GM12801 (cell line): Measurements from ENCODE around the gene ALMS1.

Source experiments
- TF ChIP-seq, protein P1 (sequence below): IDR thresholded peaks from one replicate; pipeline ENCODE4 v1.5.1; 2011; ENCODE audit warnings: control low read depth; ENCODE audit not compliant: insufficient read length; ENCODE audit errors: extremely low read depth

The ALMS1 gene

DNA sequence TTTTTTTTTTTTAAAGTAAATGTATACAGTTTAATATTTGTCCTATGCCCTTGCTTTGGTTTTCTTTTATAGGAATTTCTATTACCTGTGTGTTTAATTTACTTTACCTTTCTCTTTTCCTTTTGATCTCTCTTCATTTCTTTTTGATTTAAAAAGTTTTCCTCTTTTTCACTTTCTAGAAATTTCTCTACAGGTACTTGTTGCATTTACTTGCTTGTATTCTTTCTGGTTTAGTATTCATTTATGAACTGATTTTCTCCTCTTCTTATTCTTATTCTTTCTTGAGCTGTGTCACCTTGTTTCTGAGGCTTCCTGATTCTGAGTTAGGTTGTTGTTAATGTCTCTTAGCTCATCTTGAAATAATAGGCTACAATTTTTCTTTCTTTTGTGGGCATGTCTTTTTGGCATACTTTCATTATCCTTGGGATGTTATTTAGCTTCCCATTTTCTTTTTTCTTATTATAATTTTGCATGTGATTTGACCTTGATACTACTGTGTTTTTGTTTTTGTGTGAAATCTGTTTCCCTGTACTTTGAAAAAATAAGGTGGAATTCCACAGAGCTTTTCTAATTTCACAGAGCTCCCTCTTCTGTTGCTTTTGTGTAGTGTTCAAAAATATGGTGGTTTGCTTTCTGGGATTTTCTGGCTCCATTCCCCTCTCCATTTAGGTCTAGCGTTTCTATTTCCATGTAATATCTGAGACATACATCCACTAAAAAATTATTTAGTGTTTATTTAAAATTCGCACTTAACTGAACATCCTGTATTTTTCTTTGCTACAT, 25.5 kb upstream of the ALMS1 start:
- TF ChIP-seq, protein P1, sequence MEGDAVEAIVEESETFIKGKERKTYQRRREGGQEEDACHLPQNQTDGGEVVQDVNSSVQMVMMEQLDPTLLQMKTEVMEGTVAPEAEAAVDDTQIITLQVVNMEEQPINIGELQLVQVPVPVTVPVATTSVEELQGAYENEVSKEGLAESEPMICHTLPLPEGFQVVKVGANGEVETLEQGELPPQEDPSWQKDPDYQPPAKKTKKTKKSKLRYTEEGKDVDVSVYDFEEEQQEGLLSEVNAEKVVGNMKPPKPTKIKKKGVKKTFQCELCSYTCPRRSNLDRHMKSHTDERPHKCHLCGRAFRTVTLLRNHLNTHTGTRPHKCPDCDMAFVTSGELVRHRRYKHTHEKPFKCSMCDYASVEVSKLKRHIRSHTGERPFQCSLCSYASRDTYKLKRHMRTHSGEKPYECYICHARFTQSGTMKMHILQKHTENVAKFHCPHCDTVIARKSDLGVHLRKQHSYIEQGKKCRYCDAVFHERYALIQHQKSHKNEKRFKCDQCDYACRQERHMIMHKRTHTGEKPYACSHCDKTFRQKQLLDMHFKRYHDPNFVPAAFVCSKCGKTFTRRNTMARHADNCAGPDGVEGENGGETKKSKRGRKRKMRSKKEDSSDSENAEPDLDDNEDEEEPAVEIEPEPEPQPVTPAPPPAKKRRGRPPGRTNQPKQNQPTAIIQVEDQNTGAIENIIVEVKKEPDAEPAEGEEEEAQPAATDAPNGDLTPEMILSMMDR: no peak

DNA sequence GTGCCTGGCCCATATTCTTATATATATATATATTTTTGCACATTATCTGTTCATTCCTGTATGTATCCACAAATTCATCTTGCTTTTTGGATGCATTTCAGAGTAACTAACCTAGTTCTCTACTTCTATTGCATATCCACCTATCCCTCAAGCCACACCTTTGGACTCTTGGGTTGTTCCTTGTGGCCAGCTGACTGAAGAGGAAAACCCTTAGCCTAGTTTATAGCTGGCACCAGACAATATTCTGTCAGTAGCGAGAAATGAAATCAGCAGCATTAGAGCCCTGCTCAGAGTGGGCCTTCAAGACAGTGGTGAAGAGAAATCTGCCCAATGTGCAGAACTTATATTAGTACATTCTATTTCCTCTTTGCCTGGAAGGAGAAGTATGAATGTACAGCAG, 19.6 kb upstream of the ALMS1 start:
- TF ChIP-seq, protein P1: no peak

DNA sequence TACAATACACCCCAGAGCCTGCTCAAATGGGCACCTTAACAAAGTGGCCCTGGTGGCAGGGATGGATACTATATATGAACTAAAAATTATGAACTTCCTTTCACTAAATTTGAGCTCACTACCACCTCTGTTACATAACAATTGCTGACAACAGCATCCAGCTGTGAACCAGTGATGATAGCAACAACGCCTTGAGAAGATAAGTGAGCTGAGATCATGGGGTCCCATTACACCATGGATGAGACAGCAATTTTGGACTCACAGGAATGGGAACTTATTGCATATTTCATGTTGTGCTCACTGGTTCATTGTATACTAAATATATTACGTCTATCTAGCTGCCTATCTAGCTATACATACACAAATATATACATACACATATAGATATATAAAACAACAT, 16.9 kb upstream of the ALMS1 start:
- TF ChIP-seq, protein P1: no peak

DNA sequence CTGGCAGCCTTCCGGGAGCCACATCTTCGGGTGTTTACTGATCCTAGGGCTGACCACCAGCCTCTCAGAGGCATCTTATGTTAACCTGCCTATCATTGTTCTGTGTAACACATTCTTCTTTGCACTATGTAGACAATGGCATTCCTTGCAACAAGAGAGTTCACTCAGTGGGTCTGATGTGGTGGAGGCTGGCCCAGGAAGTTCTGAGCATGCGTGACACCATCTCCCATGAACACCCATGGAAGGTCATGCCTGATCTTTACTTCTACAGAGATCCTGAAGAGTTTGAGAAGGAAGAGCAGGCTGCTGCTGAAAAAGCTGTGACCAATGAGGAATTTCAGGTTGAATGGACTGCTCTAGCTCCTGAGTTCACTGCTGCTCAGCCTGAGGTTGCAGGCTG, 15.3 kb upstream of the ALMS1 start:
- TF ChIP-seq, protein P1: no peak

DNA sequence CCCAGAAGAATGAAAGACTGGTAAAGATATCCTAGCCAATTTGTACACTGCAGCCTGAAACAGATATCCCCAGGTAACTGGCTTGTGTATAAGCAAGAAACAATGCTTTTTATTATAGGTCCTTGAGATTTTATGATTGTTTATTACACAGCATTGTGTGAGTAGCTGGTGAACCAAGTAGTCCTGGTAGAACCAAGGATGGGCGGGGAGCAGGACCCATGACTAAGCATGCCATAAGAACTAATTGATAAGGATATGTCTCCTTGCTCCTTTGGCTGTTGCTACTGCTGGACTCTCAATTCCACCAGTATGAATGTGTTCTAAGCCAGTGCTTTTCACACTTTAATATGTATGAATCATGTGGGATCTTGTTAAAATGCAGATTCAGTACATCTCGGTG, 12.3 kb upstream of the ALMS1 start:
- TF ChIP-seq, protein P1: no peak

DNA sequence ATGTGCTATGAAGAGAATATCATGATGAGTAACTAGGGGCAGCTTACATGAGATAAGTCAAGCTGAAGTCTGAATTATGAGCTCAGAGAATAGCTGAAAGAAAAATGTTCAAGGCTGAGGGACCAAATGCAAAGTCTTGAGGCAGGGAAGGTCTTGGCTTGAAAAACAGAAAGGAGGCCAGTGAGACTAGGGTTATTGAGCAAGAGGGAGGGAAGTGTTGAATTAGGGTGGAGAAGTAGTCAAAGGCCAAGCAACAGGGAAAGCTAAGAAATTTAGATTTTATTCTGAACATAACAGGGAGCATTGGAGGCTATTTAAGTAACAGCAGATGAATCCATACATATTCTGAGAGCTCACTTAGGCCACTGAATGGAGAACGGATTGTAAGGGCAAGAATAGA, 11.4 kb upstream of the ALMS1 start:
- TF ChIP-seq, protein P1: no peak

DNA sequence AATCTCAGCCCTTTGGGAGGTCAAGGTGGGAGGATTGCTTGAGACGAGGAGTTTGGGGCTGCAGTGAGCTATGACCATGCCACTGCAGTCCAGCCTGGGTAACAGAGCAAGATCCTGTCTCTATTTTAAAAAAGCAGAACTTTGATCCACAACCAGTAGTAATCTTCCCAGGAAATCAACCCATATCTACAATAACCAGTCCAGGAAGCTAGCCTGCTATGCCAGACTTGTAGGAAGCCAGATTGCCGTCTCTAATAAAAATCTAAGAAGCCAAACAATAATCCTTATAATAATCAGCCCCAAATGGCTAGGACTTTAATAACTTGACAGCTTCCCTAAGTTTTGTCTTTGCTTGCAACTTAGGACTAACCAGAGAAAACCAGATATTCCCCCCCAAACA, 9.0 kb upstream of the ALMS1 start:
- TF ChIP-seq, protein P1: no peak

DNA sequence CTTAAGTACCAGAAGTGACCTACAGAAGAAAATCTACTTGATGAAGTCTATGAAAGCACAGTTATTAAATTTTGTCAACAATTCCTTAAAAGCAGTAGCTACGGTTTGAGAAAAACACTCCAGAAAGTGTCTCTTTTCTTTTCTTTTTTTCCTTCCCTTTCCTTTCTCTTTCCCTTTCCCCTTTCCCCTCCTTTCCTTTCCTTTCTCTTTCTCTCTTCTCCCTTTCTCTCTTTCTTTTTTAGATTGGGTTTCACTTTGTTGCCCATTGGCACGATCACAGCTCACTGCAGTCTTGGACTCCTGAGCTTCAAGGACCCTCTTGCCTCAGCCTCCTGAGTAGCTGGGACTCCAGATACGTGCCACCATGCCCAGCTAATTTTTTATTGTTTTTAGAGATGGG, 2.6 kb upstream of the ALMS1 start:
- TF ChIP-seq, protein P1: no peak
